OCI-LY3 (cell line): ENCODE measurements around the gene SPDEF.
A peak's percentile ranks its signal among the peaks of the same experiment; 100 is the strongest.

Source experiments
- H2AFZ ChIP-seq: fragments of 200-600, 300-600 bp; shearing (Covaris generic); 2 replicates; pipeline ENCODE4 v1.6.0; 2014; ENCODE audit warnings: antibody characterized with exemption, low read depth, low read length
- H3K27ac ChIP-seq: fragments of 200-600, 300-600 bp; sonication (generic); 2 replicates; pipeline ENCODE4 v1.5.1; 2014; ENCODE audit warnings: mild to moderate bottlenecking, low read length, moderate library complexity, mixed read lengths
- H3K27me3 ChIP-seq: fragments of 200-600, 300-600 bp; sonication (generic); 2 replicates; pipeline ENCODE4 v1.6.1; 2014; ENCODE audit warnings: low read depth, low read length, mixed read lengths
- H3K36me3 ChIP-seq: fragments of 200-600, 300-600 bp; sonication (generic); replicated peaks from 2 replicates; pipeline ENCODE3; 2014; ENCODE audit warnings: low read depth, low read length, mixed read lengths
- H3K4me1 ChIP-seq: fragments of 300-600, 200-600 bp; sonication (generic); 2 replicates; pipeline ENCODE4 v1.6.1; 2014; ENCODE audit warnings: low read length, mixed read lengths
- H3K4me2 ChIP-seq: fragments of 200-600, 300-600 bp; sonication (generic); 2 replicates; pipeline ENCODE4 v1.6.1; 2014; ENCODE audit warnings: low read length, mixed read lengths
- H3K4me3 ChIP-seq: fragments of 300-600, 200-600 bp; sonication (generic); 2 replicates; pipeline ENCODE4 v1.5.1; 2014; ENCODE audit warnings: antibody characterized with exemption, mild to moderate bottlenecking, low read length, moderate library complexity
- H3K79me2 ChIP-seq: fragments of 300-600, 200-600 bp; shearing (Covaris generic); 2 replicates; pipeline ENCODE4 v1.6.1; 2014; ENCODE audit warnings: mild to moderate bottlenecking, low read length, mixed read lengths
- H3K9ac ChIP-seq: fragments of 300-600, 200-600 bp; shearing (Covaris generic); 2 replicates; pipeline ENCODE4 v1.6.0; 2014; ENCODE audit warnings: mild to moderate bottlenecking, low read length, moderate library complexity
- H3K9me3 ChIP-seq: fragments of 200-600, 300-600 bp; shearing (Covaris generic); 2 replicates; pipeline ENCODE4 v1.6.1; 2014; ENCODE audit warnings: low read length, mixed read lengths; ENCODE audit not compliant: insufficient read depth
- H4K20me1 ChIP-seq: fragments of 200-600, 300-600 bp; sonication (generic); 2 replicates; pipeline ENCODE4 v1.6.1; 2016; ENCODE audit warnings: low read length, mixed read lengths; ENCODE audit not compliant: insufficient read depth
- EZH2phosphoT487 ChIP-seq: fragments of 200-600 bp; shearing (Covaris generic); IDR thresholded peaks from 2 replicates; pipeline ENCODE4 v1.6.1; 2018; ENCODE audit warnings: antibody characterized with exemption, mixed run types, low read depth
- TF ChIP-seq, protein P1 (sequence below): fragments of 200-600, 300-600 bp; sonication (generic); IDR thresholded peaks from 2 replicates; pipeline ENCODE4 v1.5.1; 2014; ENCODE audit warnings: antibody characterized with exemption, low read length, low read depth

Gene SPDEF

DNA sequence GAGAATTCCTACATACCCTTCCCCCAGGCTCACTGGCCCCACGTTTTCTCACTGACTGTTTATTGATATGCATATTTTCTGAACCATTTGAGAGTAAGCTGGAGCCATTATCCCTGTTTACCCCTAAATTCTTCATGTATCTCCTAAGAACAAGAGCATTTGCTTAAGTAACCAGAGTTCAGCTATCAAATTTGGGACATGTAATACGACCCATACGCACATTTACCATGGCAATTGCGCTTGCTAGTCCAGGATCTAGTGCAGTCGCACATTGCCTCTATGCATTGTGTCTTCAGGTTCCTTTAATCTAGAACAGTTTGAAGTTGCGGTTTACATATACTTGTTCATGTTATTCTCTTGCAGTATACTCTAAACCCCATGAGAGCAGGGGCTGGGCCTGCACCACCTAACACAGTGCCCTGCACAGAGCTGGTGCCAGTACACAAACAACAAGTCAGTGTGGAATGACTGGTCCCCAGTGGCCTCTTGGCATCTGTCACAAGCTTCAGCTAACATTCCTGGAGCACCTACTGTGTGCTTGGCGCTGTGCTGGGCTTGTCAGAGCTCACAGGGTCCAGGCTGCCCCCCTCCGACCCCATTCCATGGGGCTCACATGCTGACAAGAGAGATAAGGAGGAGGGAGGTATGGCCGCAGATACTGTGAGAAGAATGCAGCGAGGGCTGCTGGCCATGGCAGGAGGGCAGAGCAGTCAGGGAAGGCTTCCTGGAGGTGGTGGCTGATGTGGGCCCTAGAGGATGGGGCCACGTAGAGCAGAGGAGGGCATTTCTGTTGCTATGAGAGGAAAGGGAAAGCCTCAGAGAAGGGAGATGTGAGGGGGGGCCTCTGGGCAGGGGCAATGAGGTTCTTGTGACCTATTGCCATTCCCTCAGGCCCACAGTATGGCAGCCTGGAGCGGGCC, 28.1 kb downstream of the SPDEF start:
- H2AFZ ChIP-seq, result no peak overlapping the region
- H3K79me2 ChIP-seq, result no peaks in the 10 kb centered on the region
- peak overlapping the region; percentile 76 for H3K4me3 ChIP-seq
- H3K4me2 ChIP-seq, result peak overlapping the region; percentile 85
- H3K4me1 ChIP-seq, result peaks cover 10% of the 10 kb centered on the region
- H4K20me1 ChIP-seq, result no peaks in the 10 kb centered on the region
- H3K9ac ChIP-seq, result 0 out of 2 replicates have a peak overlapping the region, but pooled peaks have one; percentile 36
- TF ChIP-seq, protein P1, sequence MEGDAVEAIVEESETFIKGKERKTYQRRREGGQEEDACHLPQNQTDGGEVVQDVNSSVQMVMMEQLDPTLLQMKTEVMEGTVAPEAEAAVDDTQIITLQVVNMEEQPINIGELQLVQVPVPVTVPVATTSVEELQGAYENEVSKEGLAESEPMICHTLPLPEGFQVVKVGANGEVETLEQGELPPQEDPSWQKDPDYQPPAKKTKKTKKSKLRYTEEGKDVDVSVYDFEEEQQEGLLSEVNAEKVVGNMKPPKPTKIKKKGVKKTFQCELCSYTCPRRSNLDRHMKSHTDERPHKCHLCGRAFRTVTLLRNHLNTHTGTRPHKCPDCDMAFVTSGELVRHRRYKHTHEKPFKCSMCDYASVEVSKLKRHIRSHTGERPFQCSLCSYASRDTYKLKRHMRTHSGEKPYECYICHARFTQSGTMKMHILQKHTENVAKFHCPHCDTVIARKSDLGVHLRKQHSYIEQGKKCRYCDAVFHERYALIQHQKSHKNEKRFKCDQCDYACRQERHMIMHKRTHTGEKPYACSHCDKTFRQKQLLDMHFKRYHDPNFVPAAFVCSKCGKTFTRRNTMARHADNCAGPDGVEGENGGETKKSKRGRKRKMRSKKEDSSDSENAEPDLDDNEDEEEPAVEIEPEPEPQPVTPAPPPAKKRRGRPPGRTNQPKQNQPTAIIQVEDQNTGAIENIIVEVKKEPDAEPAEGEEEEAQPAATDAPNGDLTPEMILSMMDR, result no peak
- TF ChIP-seq EZH2phosphoT487, result no peak
- H3K27me3 ChIP-seq, result no peaks in the 10 kb centered on the region
- no peak overlapping the region for H3K27ac ChIP-seq
- no peaks in the 10 kb centered on the region for H3K36me3 ChIP-seq
- no peaks in the 10 kb centered on the region for H3K9me3 ChIP-seq

DNA sequence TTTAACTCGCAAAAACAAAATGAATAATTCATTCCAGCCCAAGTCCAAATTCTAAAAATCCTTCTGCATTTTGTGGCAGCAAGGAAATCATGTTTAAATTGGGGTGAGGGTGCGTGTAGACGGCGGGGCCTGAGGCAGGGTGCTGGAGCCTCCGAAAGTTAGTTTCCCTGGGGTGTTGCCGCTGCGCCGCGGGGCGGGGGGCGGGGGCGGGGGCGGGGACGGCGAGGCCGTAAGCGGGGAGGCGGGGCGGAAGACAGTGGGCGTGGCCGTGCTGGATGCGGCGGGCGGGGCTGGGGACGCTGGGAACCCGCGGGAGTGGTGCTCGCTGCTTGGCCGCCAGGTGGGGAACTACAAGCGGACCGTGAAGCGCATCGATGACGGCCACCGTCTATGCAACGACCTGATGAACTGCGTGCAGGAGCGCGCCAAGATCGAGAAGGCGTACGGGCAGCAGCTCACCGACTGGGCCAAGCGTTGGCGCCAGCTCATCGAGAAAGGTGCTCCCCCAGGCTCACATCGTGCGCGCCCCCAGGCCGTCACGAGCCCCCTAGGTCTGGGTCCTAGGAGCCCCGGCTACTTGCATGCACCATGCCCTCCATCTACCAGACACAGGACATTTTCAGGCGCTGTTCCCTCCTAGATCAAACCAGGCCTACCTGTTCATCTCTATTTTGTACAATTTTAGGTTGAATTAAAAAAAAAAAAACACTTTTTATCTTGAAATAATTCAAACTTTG, 29.0 kb downstream of the SPDEF start:
- Histone ChIP-seq H3K36me3 (no peaks in the 10 kb centered on the region), H3K9ac (peak overlapping the region; percentile 49), H3K4me3 (peak overlapping the region; percentile 76)

DNA sequence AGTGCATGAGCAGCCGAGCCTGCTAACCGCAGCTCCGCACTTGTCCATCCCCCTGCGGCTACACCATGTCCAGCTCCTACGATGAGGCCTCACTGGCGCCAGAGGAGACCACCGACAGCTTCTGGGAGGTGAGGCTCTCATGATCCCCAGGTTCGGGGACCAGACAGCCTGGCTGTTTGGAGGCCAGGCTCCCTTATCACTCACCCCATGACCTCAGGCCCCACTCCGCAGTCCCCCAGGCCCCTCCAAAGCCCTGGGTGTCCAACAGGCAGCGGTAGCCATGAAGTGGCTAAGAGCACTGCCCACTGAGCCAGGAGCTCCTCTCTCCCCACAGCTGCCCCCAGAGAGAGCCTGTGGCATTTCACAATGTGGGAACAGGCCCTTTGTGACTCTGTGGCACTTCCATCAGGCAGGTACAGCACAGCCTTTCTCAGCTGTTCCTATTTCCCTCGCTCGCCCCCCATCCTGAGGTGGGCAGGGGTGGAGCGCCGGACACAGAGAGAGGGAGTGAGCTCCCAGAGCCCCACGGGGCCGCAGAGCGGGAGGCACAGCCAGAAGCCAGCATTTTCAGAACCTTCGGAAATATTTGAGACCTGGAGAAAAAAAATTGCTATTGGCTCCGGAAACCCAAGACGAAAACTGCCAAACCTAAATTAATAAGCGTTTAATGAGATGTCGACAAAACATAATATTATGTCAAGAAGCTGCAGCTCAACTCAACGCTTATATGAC, 29.7 kb downstream of the SPDEF start:
- no peaks in the 10 kb centered on the region for H4K20me1 ChIP-seq
- H3K27me3 ChIP-seq, result no peaks in the 10 kb centered on the region
- TF ChIP-seq EZH2phosphoT487, result no peak
- TF ChIP-seq, protein P1, result no peak
- no peaks in the 10 kb centered on the region for H3K36me3 ChIP-seq
- H3K79me2 ChIP-seq, result no peaks in the 10 kb centered on the region
- no peak overlapping the region for H3K27ac ChIP-seq
- peak overlapping the region; percentile 73 for H3K4me3 ChIP-seq
- H3K4me1 ChIP-seq, result peaks cover 10% of the 10 kb centered on the region
- H3K4me2 ChIP-seq, result peak overlapping the region; percentile 77
- H3K9me3 ChIP-seq, result no peaks in the 10 kb centered on the region
- H2AFZ ChIP-seq, result 0 out of 2 replicates have a peak overlapping the region, but pooled peaks have one; percentile 61
- peak overlapping the region; percentile 49 for H3K9ac ChIP-seq

More for the DNA sequence above, 29.0 kb downstream of the SPDEF start:
- Histone ChIP-seq H3K4me1 (peaks cover 10% of the 10 kb centered on the region), H3K79me2 (no peaks in the 10 kb centered on the region), H3K27ac (no peak overlapping the region), H3K9me3 (no peaks in the 10 kb centered on the region), H3K27me3 (no peaks in the 10 kb centered on the region), H2AFZ (0 out of 2 replicates have a peak overlapping the region, but pooled peaks have one; percentile 61), H3K4me2 (peak overlapping the region; percentile 85), H4K20me1 (no peaks in the 10 kb centered on the region)
- TF ChIP-seq, protein P1, result peak; percentile 48
- no peak for TF ChIP-seq EZH2phosphoT487
